Hematopoietic multipotent progenitor cell treated with erythropoietin and hydrocortisone succinate and interleukin-3 and kit ligand, for 17 days (in vitro differentiated cells): ENCODE results near the gene NEUROG2.
"Not testable (repeated sequence)": the region's sequence is repeated elsewhere in the genome, so short reads cannot be mapped to it uniquely, and the experiment has no call there.

Experiments used
- DNase-seq: peaks from one replicate; pipeline ENCODE4 v3.0.0-alpha.2; 2015; ENCODE audit warnings: low spot score

The NEUROG2 gene

DNA sequence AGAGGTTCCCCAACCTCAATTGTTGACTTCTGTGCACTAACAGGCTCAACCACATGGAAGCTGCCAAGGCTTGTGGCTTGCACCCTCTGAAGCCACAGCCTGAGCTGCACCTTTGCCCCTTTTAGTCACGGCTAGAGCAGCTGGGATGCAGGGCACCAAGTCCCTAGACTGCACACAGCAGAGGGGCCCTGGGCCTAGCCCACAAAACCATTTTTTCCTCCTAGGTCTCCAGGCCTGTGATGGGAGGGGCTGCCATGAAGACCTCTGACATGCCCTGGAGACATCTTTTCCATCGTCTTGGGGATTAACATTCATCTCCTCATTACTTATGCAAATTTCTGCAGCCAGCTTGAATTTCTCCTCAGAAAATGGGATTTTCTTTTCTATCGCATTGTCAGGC lies 25.2 kb downstream of the NEUROG2 start:
- not testable (repeated sequence) for DNase-seq

GRCh38 chr4:112485930-112486329 lies 30.1 kb downstream of the NEUROG2 start:
- no peak for DNase-seq

- no peak for DNase-seq
Observed at GRCh38 chr4:112473985-112474384, 42.0 kb downstream of the NEUROG2 start.

- no peak for DNase-seq
Observed at GRCh38 chr4:112472318-112472717, 43.7 kb downstream of the NEUROG2 start.
